IMR-90 (cell line): Measurements from ENCODE around the gene CD27. TPM values are rescaled to one million over a fixed set of nuclear protein-coding genes. Genes with fewer than 3 reads are reported as not detected.

Experiments
- ATAC-seq: fragments of 200-7000 bp; cut with Tn5 transposase; 2 replicates; pipeline ENCODE4 v1.9.1; 2020; ENCODE audit warnings: low read depth, mild to moderate bottlenecking, moderate library complexity
- BruUV-seq: library from RNA; stranded (reverse); fragments of 400-500 nt; replicated peaks from 2 replicates; lab custom pipeline; 2021; lab: Mats Ljungman, UMichigan
- CTCF ChIA-PET: fragments of 300-600 bp; formaldehyde crosslinking; extraction: SDS; loops from one replicate; lab custom pipeline; 2021; ENCODE audit warnings: antibody characterized with exemption; lab: Yijun Ruan, JAX
- POLR2A ChIA-PET: fragments of 300-600 bp; sonication (Branson Sonifier 250); formaldehyde crosslinking; loops from one replicate; lab custom pipeline; 2022; ENCODE audit warnings: antibody characterized with exemption; ENCODE audit not compliant: unreplicated experiment; lab: Charles Lee
- DNase-seq: peaks from one replicate; pipeline ENCODE4 v3.0.0; 2013
- H2AFZ ChIP-seq: replicated peaks from 2 replicates; pipeline ENCODE3; 2013; ENCODE audit warnings: low read length, mild to moderate bottlenecking; ENCODE audit not compliant: poor library complexity
- H2AK5ac ChIP-seq: 2 replicates; pipeline ENCODE4 v1.6.1; 2013; ENCODE audit warnings: low read depth, low read length, inconsistent platforms
- H2AK9ac ChIP-seq: replicated peaks from 2 replicates; pipeline ENCODE3; 2013; ENCODE audit warnings: mild to moderate bottlenecking, low read depth, low read length, moderate library complexity; ENCODE audit not compliant: poor library complexity
- H2BK120ac ChIP-seq: 2 replicates; pipeline ENCODE4 v1.6.1; 2013; ENCODE audit warnings: low read depth, low read length, inconsistent platforms
- H2BK15ac ChIP-seq: 3 replicates; pipeline ENCODE4 v1.6.1; 2013; ENCODE audit warnings: low read depth, low read length, inconsistent platforms
- H2BK20ac ChIP-seq: 2 replicates; pipeline ENCODE4 v1.6.1; 2013; ENCODE audit warnings: low read depth, mild to moderate bottlenecking, inconsistent platforms, low read length, moderate library complexity
- H2BK5ac ChIP-seq: 2 replicates; pipeline ENCODE4 v1.6.1; 2013; ENCODE audit warnings: mild to moderate bottlenecking, low read depth, low read length, inconsistent platforms; ENCODE audit not compliant: poor library complexity, severe bottlenecking
- H3K14ac ChIP-seq: replicated peaks from 2 replicates; pipeline ENCODE4 v1.6.1; 2013; ENCODE audit warnings: low read depth, low read length, inconsistent platforms
- H3K18ac ChIP-seq: 2 replicates; pipeline ENCODE4 v1.6.1; 2013; ENCODE audit warnings: low read depth, low read length, control low read depth
- H3K23ac ChIP-seq: 2 replicates; pipeline ENCODE4 v1.6.1; 2013; ENCODE audit warnings: low read depth, low read length, inconsistent platforms
- H3K27ac ChIP-seq: 2 replicates; pipeline ENCODE4 v1.5.1; 2013; ENCODE audit warnings: mild to moderate bottlenecking, control low read depth, low read length; ENCODE audit not compliant: insufficient read depth
- H3K27me3 ChIP-seq: 2 replicates; pipeline ENCODE4 v1.6.1; 2013; ENCODE audit warnings: low read length; ENCODE audit not compliant: control insufficient read depth, insufficient read depth
- H3K36me3 ChIP-seq: 2 replicates; pipeline ENCODE4 v1.6.1; 2013; ENCODE audit warnings: low read length, mixed read lengths; ENCODE audit not compliant: control insufficient read depth, insufficient read depth
- H3K4ac ChIP-seq: 2 replicates; pipeline ENCODE4 v1.6.1; 2013; ENCODE audit warnings: low read depth, low read length, inconsistent platforms
- H3K4me1 ChIP-seq: 2 replicates; pipeline ENCODE4 v1.6.1; 2013; ENCODE audit warnings: low read length, mixed read lengths; ENCODE audit not compliant: control insufficient read depth, insufficient read depth
- H3K4me2 ChIP-seq: 2 replicates; pipeline ENCODE4 v1.6.1; 2013; ENCODE audit warnings: low read depth, mild to moderate bottlenecking, control low read depth, low read length, moderate library complexity
- H3K4me3 ChIP-seq: 2 replicates; pipeline ENCODE4 v1.5.1; 2013; ENCODE audit warnings: low read depth, mild to moderate bottlenecking, control low read depth, low read length, moderate library complexity; ENCODE audit not compliant: insufficient read depth
- H3K56ac ChIP-seq: 2 replicates; pipeline ENCODE4 v1.6.1; 2013; ENCODE audit warnings: low read length, inconsistent platforms; ENCODE audit not compliant: insufficient read depth; ENCODE audit errors: extremely low read depth
- H3K79me1 ChIP-seq, 2 experiments: 2 replicates each; pipeline ENCODE4 v1.6.1; 2013; ENCODE audit warnings: low read length in 2 of 2, inconsistent platforms in 1 of 2, low read depth in 1 of 2
- H3K9ac ChIP-seq: 2 replicates; pipeline ENCODE4 v1.6.1; 2013; ENCODE audit warnings: low read depth, low read length, control low read depth
- H3K9me1 ChIP-seq: 2 replicates; pipeline ENCODE4 v1.6.1; 2013; ENCODE audit warnings: low read length, inconsistent platforms; ENCODE audit not compliant: insufficient read depth
- H3K9me3 ChIP-seq: 2 replicates; pipeline ENCODE4 v1.6.1; 2013; ENCODE audit warnings: low read length; ENCODE audit not compliant: control insufficient read depth, insufficient read depth
- H4K20me1 ChIP-seq: 2 replicates; pipeline ENCODE4 v1.6.1; 2013; ENCODE audit warnings: low read length, inconsistent platforms; ENCODE audit not compliant: insufficient read depth
- H4K5ac ChIP-seq: 2 replicates; pipeline ENCODE4 v1.6.1; 2013; ENCODE audit warnings: mild to moderate bottlenecking, low read depth, low read length, control low read depth
- H4K8ac ChIP-seq, 2 experiments: 2 replicates each; pipeline ENCODE4 v1.6.1; 2013; ENCODE audit warnings: low read depth in 2 of 2, low read length in 2 of 2, control low read depth in 1 of 2, inconsistent platforms in 1 of 2
- H4K91ac ChIP-seq: 2 replicates; pipeline ENCODE4 v1.6.1; 2013; ENCODE audit warnings: low read depth, low read length, inconsistent platforms; ENCODE audit not compliant: insufficient read depth
- BHLHE40 ChIP-seq: fragments of 150-350 bp; IDR thresholded peaks from 2 replicates; pipeline ENCODE4 v1.6.1; 2016; ENCODE audit warnings: mild to moderate bottlenecking, low read depth, low read length
- CHD1 ChIP-seq: IDR thresholded peaks from 2 replicates; pipeline ENCODE4 v1.6.1; 2012; ENCODE audit warnings: low read depth, low read length, improper control_type of control experiment
- FOS ChIP-seq: fragments of 150-350 bp; IDR thresholded peaks from 2 replicates; pipeline ENCODE4 v1.6.1; 2016; ENCODE audit warnings: low read depth, low read length
- MAFK ChIP-seq: IDR thresholded peaks from 2 replicates; pipeline ENCODE4 v1.6.1; 2012; ENCODE audit warnings: low read depth, low read length, improper control_type of control experiment
- MAZ ChIP-seq: IDR thresholded peaks from 2 replicates; pipeline ENCODE4 v1.6.1; 2012; ENCODE audit warnings: low read depth, mild to moderate bottlenecking, low read length, improper control_type of control experiment, moderate library complexity, borderline replicate concordance
- MXI1 ChIP-seq: IDR thresholded peaks from 2 replicates; pipeline ENCODE4 v1.6.1; 2012; ENCODE audit warnings: low read depth, mild to moderate bottlenecking, low read length, moderate library complexity, borderline replicate concordance
- NFE2L2 ChIP-seq: fragments of 150-350 bp; IDR thresholded peaks from 2 replicates; pipeline ENCODE4 v1.6.1; 2016; ENCODE audit warnings: low read depth, mild to moderate bottlenecking, low read length
- POLR2A ChIP-seq: IDR thresholded peaks from 2 replicates; pipeline ENCODE4 v1.6.1; 2012; ENCODE audit warnings: mild to moderate bottlenecking, low read depth, low read length
- RCOR1 ChIP-seq: IDR thresholded peaks from 2 replicates; pipeline ENCODE4 v1.6.1; 2012; ENCODE audit warnings: mild to moderate bottlenecking, low read length, improper control_type of control experiment; ENCODE audit not compliant: insufficient replicate concordance
- RFX5 ChIP-seq: IDR thresholded peaks from 2 replicates; pipeline ENCODE4 v1.8.0; 2012; ENCODE audit warnings: low read depth, mild to moderate bottlenecking, low read length, moderate library complexity
- WGBS, 2 experiments: methylation state at CpG; one replicate each; pipeline versions ENCODE4 v1.1.5 to v1.1.7; 2013; ENCODE audit warnings: missing lambda C conversion rate in 2 of 2; ENCODE audit not compliant: insufficient read length in 1 of 2; ENCODE audit errors: extremely low coverage in 2 of 2; 5-methylcytosine and 5-hydroxymethylcytosine counted together
- dilution Hi-C: fragments of 300-500 bp; cut with HindIII; formaldehyde crosslinking; loops from one replicate; pipeline ENCODE4 v1.14.3; 2018; ENCODE audit warnings: low sequenced_read_pairs; ENCODE audit not compliant: unreplicated experiment
- in situ Hi-C: fragments of 300-500 bp; cut with MboI; formaldehyde crosslinking; loops from 3 replicates; pipeline ENCODE4 v1.14.3; 2019; ENCODE audit warnings: low sequenced_read_pairs, inconsistent platforms, mixed read lengths
- intact Hi-C: fragments of 100-400 bp; cut with micrococcal nuclease; formaldehyde crosslinking; loops from 2 replicates; pipeline ENCODE4 v1.10.0; 2022
- polyA plus RNA-seq, 3 experiments: library from polyadenylated mRNA; depleted of rRNA; stranded (reverse); fragments of >200 nt; gene quantifications; 2 replicates each; pipeline ENCODE4 v1.2.3, GENCODE V29; 2012; ENCODE audit warnings: low replicate concordance in 1 of 3
- total RNA-seq: library from RNA; depleted of rRNA; stranded (reverse); fragments of >200 nt; gene quantifications from 2 replicates; pipeline ENCODE4 v1.2.3, GENCODE V29; 2012
- TF ChIP-seq, protein P1 (sequence below): fragments of 150-350 bp; IDR thresholded peaks from 2 replicates; pipeline ENCODE4 v1.6.1; 2017; ENCODE audit warnings: mild to moderate bottlenecking, antibody characterized with exemption, low read length, low read depth
- TF ChIP-seq, protein P2 (sequence below): conservative IDR thresholded peaks from 2 replicates; pipeline ENCODE4 v1.5.1; 2012; ENCODE audit warnings: mild to moderate bottlenecking, low read depth, low read length, improper control_type of control experiment
- TF ChIP-seq, protein P3 (sequence below): fragments of 150-350 bp; IDR thresholded peaks from 2 replicates; pipeline ENCODE4 v1.6.1; 2016; ENCODE audit warnings: low read depth, mild to moderate bottlenecking, low read length, moderate library complexity, borderline replicate concordance

Gene CD27
- total and polyA plus RNA-seq, 2 of the 4 experiments (the other 2 are of a cell fraction): 0.07 TPM; not detected in 1

DNA sequence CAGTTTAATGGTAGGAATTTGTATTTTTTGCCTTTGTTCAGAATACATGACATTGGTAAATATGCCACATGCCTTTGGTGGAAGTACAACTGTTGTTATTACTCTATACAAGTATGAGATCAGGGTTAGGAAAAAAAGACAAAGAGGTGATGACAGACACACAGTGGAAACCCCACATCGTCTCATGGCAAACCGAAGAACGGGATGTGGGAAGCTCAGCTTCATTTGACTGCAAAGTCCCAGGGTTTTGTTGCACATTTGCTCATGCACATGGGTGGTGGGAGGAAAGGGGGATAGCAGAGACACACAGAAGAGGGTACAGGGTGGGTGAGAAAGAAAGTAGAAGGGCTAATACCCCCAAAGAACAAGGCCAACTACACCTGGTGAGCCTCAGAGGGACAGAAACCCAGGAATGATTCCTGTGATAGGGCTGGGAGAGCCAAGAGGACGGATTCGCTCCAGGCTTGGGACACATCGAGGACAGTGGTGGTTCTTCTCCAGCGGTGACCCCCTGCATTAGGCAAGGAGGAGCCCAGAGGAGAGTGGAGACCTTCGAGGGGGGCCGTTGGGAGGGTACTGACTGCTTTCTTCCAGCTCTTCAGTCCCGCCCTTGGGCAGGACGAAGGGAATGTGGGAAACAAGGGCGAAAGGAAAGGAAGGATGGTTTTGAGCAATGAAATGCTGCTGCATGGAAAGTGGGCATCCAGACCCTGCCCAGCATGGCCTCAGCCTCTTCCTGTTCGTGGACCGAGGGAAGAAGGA is 17.7 kb downstream of the CD27 start:
- Histone ChIP-seq H3K79me1 (peaks cover 8 to 18% of the 10 kb centered on the region in 2 experiments; a peak in 3 of 4 replicates), H4K5ac (no peak overlapping the region), H4K20me1 (peaks cover 5% of the 10 kb centered on the region; the same call in 1 of the 2 replicates), H2BK20ac (no peak overlapping the region), H3K4me3 (no peak overlapping the region), H3K9me1 (0 out of 2 replicates have a peak, but pooled peaks cover 4% of the 10 kb centered on the region), H4K91ac (no peak overlapping the region), H3K4me2 (no peak overlapping the region), H3K18ac (no peak overlapping the region), H2BK15ac (no peak overlapping the region), H3K36me3 (peaks cover 62% of the 10 kb centered on the region), H2BK120ac (no peak overlapping the region), H3K27ac (no peak overlapping the region), H2BK5ac (no peak overlapping the region), H3K27me3 (no peaks in the 10 kb centered on the region), H3K23ac (no peak overlapping the region), H2AK9ac (no peak overlapping the region), H3K9ac (no peak overlapping the region), H3K14ac (no peak overlapping the region), H3K4me1 (no peaks in the 10 kb centered on the region), H3K9me3 (no peaks in the 10 kb centered on the region), H2AK5ac (no peak overlapping the region), H2AFZ (no peak overlapping the region), H3K4ac (no peak overlapping the region), H4K8ac (no peak overlapping the region), H3K56ac (no peak overlapping the region)
- in situ Hi-C loops (loop anchor here (5.0 to 25.0 kb wide), 4 partner anchors 40 to 400 kb away; no protein-coding TSS in a partner anchor), dilution Hi-C loops (no loop called here), intact Hi-C loops (no loop called here)
- DNase-seq: no peak
- TF ChIP-seq MAZ: no peak
- TF ChIP-seq, protein P1, sequence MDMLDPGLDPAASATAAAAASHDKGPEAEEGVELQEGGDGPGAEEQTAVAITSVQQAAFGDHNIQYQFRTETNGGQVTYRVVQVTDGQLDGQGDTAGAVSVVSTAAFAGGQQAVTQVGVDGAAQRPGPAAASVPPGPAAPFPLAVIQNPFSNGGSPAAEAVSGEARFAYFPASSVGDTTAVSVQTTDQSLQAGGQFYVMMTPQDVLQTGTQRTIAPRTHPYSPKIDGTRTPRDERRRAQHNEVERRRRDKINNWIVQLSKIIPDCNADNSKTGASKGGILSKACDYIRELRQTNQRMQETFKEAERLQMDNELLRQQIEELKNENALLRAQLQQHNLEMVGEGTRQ: no peak
- TF ChIP-seq FOS: no peak
- TF ChIP-seq POLR2A: no peak
- TF ChIP-seq, protein P2, sequence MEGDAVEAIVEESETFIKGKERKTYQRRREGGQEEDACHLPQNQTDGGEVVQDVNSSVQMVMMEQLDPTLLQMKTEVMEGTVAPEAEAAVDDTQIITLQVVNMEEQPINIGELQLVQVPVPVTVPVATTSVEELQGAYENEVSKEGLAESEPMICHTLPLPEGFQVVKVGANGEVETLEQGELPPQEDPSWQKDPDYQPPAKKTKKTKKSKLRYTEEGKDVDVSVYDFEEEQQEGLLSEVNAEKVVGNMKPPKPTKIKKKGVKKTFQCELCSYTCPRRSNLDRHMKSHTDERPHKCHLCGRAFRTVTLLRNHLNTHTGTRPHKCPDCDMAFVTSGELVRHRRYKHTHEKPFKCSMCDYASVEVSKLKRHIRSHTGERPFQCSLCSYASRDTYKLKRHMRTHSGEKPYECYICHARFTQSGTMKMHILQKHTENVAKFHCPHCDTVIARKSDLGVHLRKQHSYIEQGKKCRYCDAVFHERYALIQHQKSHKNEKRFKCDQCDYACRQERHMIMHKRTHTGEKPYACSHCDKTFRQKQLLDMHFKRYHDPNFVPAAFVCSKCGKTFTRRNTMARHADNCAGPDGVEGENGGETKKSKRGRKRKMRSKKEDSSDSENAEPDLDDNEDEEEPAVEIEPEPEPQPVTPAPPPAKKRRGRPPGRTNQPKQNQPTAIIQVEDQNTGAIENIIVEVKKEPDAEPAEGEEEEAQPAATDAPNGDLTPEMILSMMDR: no peak
- TF ChIP-seq, protein P3, sequence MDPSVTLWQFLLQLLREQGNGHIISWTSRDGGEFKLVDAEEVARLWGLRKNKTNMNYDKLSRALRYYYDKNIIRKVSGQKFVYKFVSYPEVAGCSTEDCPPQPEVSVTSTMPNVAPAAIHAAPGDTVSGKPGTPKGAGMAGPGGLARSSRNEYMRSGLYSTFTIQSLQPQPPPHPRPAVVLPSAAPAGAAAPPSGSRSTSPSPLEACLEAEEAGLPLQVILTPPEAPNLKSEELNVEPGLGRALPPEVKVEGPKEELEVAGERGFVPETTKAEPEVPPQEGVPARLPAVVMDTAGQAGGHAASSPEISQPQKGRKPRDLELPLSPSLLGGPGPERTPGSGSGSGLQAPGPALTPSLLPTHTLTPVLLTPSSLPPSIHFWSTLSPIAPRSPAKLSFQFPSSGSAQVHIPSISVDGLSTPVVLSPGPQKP: no peak
- no peak for TF ChIP-seq BHLHE40
- TF ChIP-seq RFX5: no peak
- no peak for TF ChIP-seq MXI1
- TF ChIP-seq RCOR1: no peak
- TF ChIP-seq CHD1: no peak
- no peak for TF ChIP-seq MAFK
- TF ChIP-seq NFE2L2: no peak
- ChIA-PET POLR2A (no interaction called here), CTCF (no interaction called here)
- WGBS, 2 experiments: 90% methylated on average over 9 of the region's 14 CpGs; no CpG with 5 or more reads in 1 of the 2 experiments
- no TSS peak for BruUV-seq
- no peak for ATAC-seq
